ENCODE measurements around the gene MYH16. TPM values are rescaled to one million over a fixed set of nuclear protein-coding genes. Genes with fewer than 3 reads are reported as not detected.
"Not testable (repeated sequence)": the region's sequence is repeated elsewhere in the genome, so short reads cannot be mapped to it uniquely, and the experiment has no call there.

Gene MYH16
- total RNA-seq = not detected in 2 replicates

- no peaks in the 10 kb centered on the region for H3K9me3 Mint-ChIP-seq
- H3K4me3 Mint-ChIP-seq (ENCODE audit: low read depth) = no peak within 1 kb of the TSS
- intact Hi-C loops (cut with micrococcal nuclease) = no loop called here
- H3K27ac Mint-ChIP-seq = peak within 1 kb of the TSS; percentile 89
- H3K4me1 Mint-ChIP-seq (ENCODE audit: low read depth) = peaks cover 22% of the 10 kb centered on the region
- H3K27me3 Mint-ChIP-seq (ENCODE audit: low read depth) = no peaks in the 10 kb centered on the region
- no peaks in the 10 kb centered on the region for H3K36me3 Mint-ChIP-seq (ENCODE audit: low read depth)
- no peak for DNase-seq (ENCODE audit: low spot score)
Observed at GRCh38 chr7:99272476-99273045, at the start of gene MYH16. Gene MYH16, plus strand, starts transcription at chr7:99272839.

- not testable (repeated sequence) for DNase-seq (ENCODE audit: low spot score); H3K27ac Mint-ChIP-seq
- peaks cover 11% of the 10 kb centered on the region for H3K4me1 Mint-ChIP-seq (ENCODE audit: low read depth)
Observed at GRCh38 chr7:99224263-99224898, 48.3 kb upstream of the MYH16 start.

GRCh38 chr7:99224899-99225265 lies 47.8 kb upstream of the MYH16 start:
- Mint-ChIP-seq H3K4me3 (ENCODE audit: low read depth) (no peak overlapping the region), H3K27ac (no peak overlapping the region), H3K27me3 (ENCODE audit: low read depth) (no peaks in the 10 kb centered on the region), H3K9me3 (no peaks in the 10 kb centered on the region), H3K4me1 (ENCODE audit: low read depth) (peaks cover 11% of the 10 kb centered on the region), H3K36me3 (ENCODE audit: low read depth) (no peaks in the 10 kb centered on the region)
- intact Hi-C loops (cut with micrococcal nuclease) = no loop called here
- no peak for DNase-seq (ENCODE audit: low spot score)

More at GRCh38 chr7:99224263-99224898, 48.3 kb upstream of the MYH16 start:
- intact Hi-C loops (cut with micrococcal nuclease); H3K9me3 Mint-ChIP-seq; H3K4me3 Mint-ChIP-seq (ENCODE audit: low read depth); H3K27me3 Mint-ChIP-seq (ENCODE audit: low read depth); H3K36me3 Mint-ChIP-seq (ENCODE audit: low read depth): not testable (repeated sequence)

- H3K4me1 Mint-ChIP-seq (ENCODE audit: low read depth) = peaks cover 9% of the 10 kb centered on the region
- H3K27me3 Mint-ChIP-seq (ENCODE audit: low read depth) = no peaks in the 10 kb centered on the region
- no peak for DNase-seq (ENCODE audit: low spot score)
- H3K36me3 Mint-ChIP-seq (ENCODE audit: low read depth) = no peaks in the 10 kb centered on the region
- no peak overlapping the region for H3K4me3 Mint-ChIP-seq (ENCODE audit: low read depth)
- no peak overlapping the region for H3K27ac Mint-ChIP-seq
- H3K9me3 Mint-ChIP-seq = no peaks in the 10 kb centered on the region
- intact Hi-C loops (cut with micrococcal nuclease) = no loop called here
Observed at GRCh38 chr7:99229234-99229633, 43.4 kb upstream of the MYH16 start.

- intact Hi-C loops (cut with micrococcal nuclease) = no loop called here
- H3K4me3 Mint-ChIP-seq (ENCODE audit: low read depth) = no peak overlapping the region
- no peaks in the 10 kb centered on the region for H3K4me1 Mint-ChIP-seq (ENCODE audit: low read depth)
- DNase-seq (ENCODE audit: low spot score) = no peak
- H3K9me3 Mint-ChIP-seq = no peaks in the 10 kb centered on the region
- H3K36me3 Mint-ChIP-seq (ENCODE audit: low read depth) = no peaks in the 10 kb centered on the region
- no peaks in the 10 kb centered on the region for H3K27me3 Mint-ChIP-seq (ENCODE audit: low read depth)
- H3K27ac Mint-ChIP-seq = no peak overlapping the region
Observed at GRCh38 chr7:99232082-99232770, 40.4 kb upstream of the MYH16 start.

GRCh38 chr7:99232955-99233354 lies 39.7 kb upstream of the MYH16 start:
- H3K36me3 Mint-ChIP-seq (ENCODE audit: low read depth); H3K4me3 Mint-ChIP-seq (ENCODE audit: low read depth); H3K27me3 Mint-ChIP-seq (ENCODE audit: low read depth); DNase-seq (ENCODE audit: low spot score); H3K9me3 Mint-ChIP-seq; H3K27ac Mint-ChIP-seq; intact Hi-C loops (cut with micrococcal nuclease); H3K4me1 Mint-ChIP-seq (ENCODE audit: low read depth): not testable (repeated sequence)

- H3K36me3 Mint-ChIP-seq (ENCODE audit: low read depth) = no peaks in the 10 kb centered on the region
Observed at GRCh38 chr7:99234185-99234584, 38.5 kb upstream of the MYH16 start.

GRCh38 chr7:99235925-99236324 lies 36.7 kb upstream of the MYH16 start:
- no peak for DNase-seq (ENCODE audit: low spot score)
- H3K27ac Mint-ChIP-seq = no peak overlapping the region
- H3K4me1 Mint-ChIP-seq (ENCODE audit: low read depth) = no peaks in the 10 kb centered on the region
- intact Hi-C loops (cut with micrococcal nuclease) = no loop called here
- no peaks in the 10 kb centered on the region for H3K27me3 Mint-ChIP-seq (ENCODE audit: low read depth)
- H3K36me3 Mint-ChIP-seq (ENCODE audit: low read depth) = no peaks in the 10 kb centered on the region
- no peak overlapping the region for H3K4me3 Mint-ChIP-seq (ENCODE audit: low read depth)
- H3K9me3 Mint-ChIP-seq = no peaks in the 10 kb centered on the region

More at GRCh38 chr7:99234185-99234584, 38.5 kb upstream of the MYH16 start:
- H3K27ac Mint-ChIP-seq = no peak overlapping the region
- no peaks in the 10 kb centered on the region for H3K9me3 Mint-ChIP-seq
- no peaks in the 10 kb centered on the region for H3K4me1 Mint-ChIP-seq (ENCODE audit: low read depth)
- no peak for DNase-seq (ENCODE audit: low spot score)
- no peak overlapping the region for H3K4me3 Mint-ChIP-seq (ENCODE audit: low read depth)
- intact Hi-C loops (cut with micrococcal nuclease) = no loop called here
- no peaks in the 10 kb centered on the region for H3K27me3 Mint-ChIP-seq (ENCODE audit: low read depth)

DNA sequence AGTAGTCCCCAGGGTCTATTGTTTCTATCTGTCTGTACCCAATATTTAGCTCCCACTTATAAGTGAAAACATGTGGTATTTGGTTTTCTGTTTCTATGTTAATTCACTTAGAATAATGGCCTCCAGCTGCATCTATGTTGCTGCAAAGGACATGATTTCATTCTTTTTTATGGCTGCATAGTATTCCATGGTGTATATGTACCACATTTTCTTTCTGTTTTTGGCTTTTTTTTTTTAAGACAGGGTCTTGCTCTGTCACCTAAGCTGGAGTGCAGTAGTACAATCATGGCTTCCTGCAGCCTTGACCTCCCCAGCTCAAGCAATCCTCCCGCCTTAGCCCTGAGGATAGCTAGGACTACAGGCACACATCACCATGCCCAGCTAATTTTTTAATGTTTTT lies 34.8 kb upstream of the MYH16 start:
- intact Hi-C loops (cut with micrococcal nuclease); DNase-seq (ENCODE audit: low spot score); H3K9me3 Mint-ChIP-seq; H3K27ac Mint-ChIP-seq; H3K4me1 Mint-ChIP-seq (ENCODE audit: low read depth); H3K4me3 Mint-ChIP-seq (ENCODE audit: low read depth); H3K36me3 Mint-ChIP-seq (ENCODE audit: low read depth); H3K27me3 Mint-ChIP-seq (ENCODE audit: low read depth): not testable (repeated sequence)

- no peak for DNase-seq (ENCODE audit: low spot score)
- H3K27me3 Mint-ChIP-seq (ENCODE audit: low read depth) = no peaks in the 10 kb centered on the region
- no peak overlapping the region for H3K27ac Mint-ChIP-seq
- H3K9me3 Mint-ChIP-seq = no peaks in the 10 kb centered on the region
- intact Hi-C loops (cut with micrococcal nuclease) = no loop called here
- no peaks in the 10 kb centered on the region for H3K36me3 Mint-ChIP-seq (ENCODE audit: low read depth)
- H3K4me3 Mint-ChIP-seq (ENCODE audit: low read depth) = no peak overlapping the region
- no peaks in the 10 kb centered on the region for H3K4me1 Mint-ChIP-seq (ENCODE audit: low read depth)
Observed at GRCh38 chr7:99238558-99239341, 33.9 kb upstream of the MYH16 start.

- Mint-ChIP-seq H3K4me1 (ENCODE audit: low read depth) (no peaks in the 10 kb centered on the region), H3K27ac (no peak overlapping the region), H3K36me3 (ENCODE audit: low read depth) (no peaks in the 10 kb centered on the region), H3K27me3 (ENCODE audit: low read depth) (peaks cover 2% of the 10 kb centered on the region), H3K4me3 (ENCODE audit: low read depth) (no peak overlapping the region), H3K9me3 (no peaks in the 10 kb centered on the region)
- DNase-seq (ENCODE audit: low spot score) = no peak
- intact Hi-C loops (cut with micrococcal nuclease) = no loop called here
Observed at GRCh38 chr7:99242682-99243081, 30.0 kb upstream of the MYH16 start.

DNA sequence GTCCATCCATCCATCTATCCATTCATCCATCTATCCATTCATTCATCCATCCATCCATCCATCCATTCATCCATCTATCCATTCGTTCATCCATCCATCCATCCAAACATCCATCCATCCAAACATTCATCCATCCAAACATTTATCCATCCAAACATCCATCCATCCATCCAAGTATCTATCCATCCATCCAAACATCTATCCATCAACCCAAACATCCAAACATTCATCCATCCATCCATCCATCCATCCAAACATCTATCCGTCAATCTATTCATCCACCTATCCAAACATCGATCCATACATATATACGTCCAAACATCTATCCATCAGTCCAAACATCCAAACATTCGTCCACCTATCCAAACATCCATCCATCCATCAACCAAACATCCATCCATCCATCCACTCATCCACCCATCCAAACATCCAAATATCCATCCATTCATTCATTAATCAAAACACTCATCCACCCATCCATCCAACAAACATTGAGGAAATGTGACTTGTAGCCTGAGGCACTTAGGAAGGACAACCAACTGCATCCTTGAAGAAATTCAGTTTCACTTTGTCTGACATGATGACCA lies 28.8 kb upstream of the MYH16 start:
- H3K36me3 Mint-ChIP-seq (ENCODE audit: low read depth) = no peaks in the 10 kb centered on the region
- no peaks in the 10 kb centered on the region for H3K9me3 Mint-ChIP-seq
- DNase-seq (ENCODE audit: low spot score) = no peak
- H3K4me3 Mint-ChIP-seq (ENCODE audit: low read depth) = no peak overlapping the region
- H3K27ac Mint-ChIP-seq = no peak overlapping the region
- H3K27me3 Mint-ChIP-seq (ENCODE audit: low read depth) = peaks cover 2% of the 10 kb centered on the region
- H3K4me1 Mint-ChIP-seq (ENCODE audit: low read depth) = no peaks in the 10 kb centered on the region
- intact Hi-C loops (cut with micrococcal nuclease) = no loop called here
